HepG2 (cell line): ENCODE data around the gene SAMD4A. TPM values are rescaled to one million over a fixed set of nuclear protein-coding genes. Genes with fewer than 3 reads are reported as not detected.
A peak's percentile ranks its signal among the peaks of the same experiment; 100 is the strongest.

ENCODE experiments used
- AKAP8 ChIP-seq: sonication (generic); formaldehyde crosslinking; IDR thresholded peaks from 2 replicates; pipeline ENCODE4 v1.5.1; 2020; ENCODE audit warnings: mild to moderate bottlenecking, missing genetic modification reagents
- CAMTA2 ChIP-seq: sonication (generic); formaldehyde crosslinking; IDR thresholded peaks from 2 replicates; pipeline ENCODE4 v1.4.0; 2020; ENCODE audit warnings: mild to moderate bottlenecking, missing genetic modification reagents, borderline replicate concordance
- DPF2 ChIP-seq: sonication (generic); formaldehyde crosslinking; IDR thresholded peaks from 2 replicates; pipeline ENCODE4 v1.4.0; 2020; ENCODE audit warnings: mild to moderate bottlenecking, low read depth, missing genetic modification reagents, borderline replicate concordance
- HNF1A ChIP-seq, 2 experiments: sonication (generic) in 1 of 2; formaldehyde crosslinking in 1 of 2; IDR thresholded peaks; 2 replicates each; pipeline versions ENCODE4 v1.4.0 to v1.6.1; 2016 to 2020; ENCODE audit warnings: borderline replicate concordance in 1 of 2, low read depth in 1 of 2, mild to moderate bottlenecking in 1 of 2, missing genetic modification reagents in 1 of 2
- HNRNPL ChIP-seq: fragments of 200-400 bp; formaldehyde crosslinking; IDR thresholded peaks from 2 replicates; pipeline ENCODE4 v1.6.1; 2017; ENCODE audit warnings: mild to moderate bottlenecking, low read depth, low read length
- HOXA7 ChIP-seq: sonication (generic); formaldehyde crosslinking; IDR thresholded peaks from 2 replicates; pipeline ENCODE4 v1.8.1; 2022; ENCODE audit warnings: mild to moderate bottlenecking, missing genetic modification reagents, moderate library complexity
- IKZF1 ChIP-seq: fragments of 450-650 bp; IDR thresholded peaks from 2 replicates; pipeline ENCODE4 v1.7.1; 2016
- LBX2 ChIP-seq: sonication (generic); formaldehyde crosslinking; IDR thresholded peaks from 2 replicates; pipeline ENCODE4 v1.5.0; 2020; ENCODE audit warnings: missing genetic modification reagents, mild to moderate bottlenecking, borderline replicate concordance
- LCORL ChIP-seq, 2 experiments: fragments of 450-650 bp in 1 of 2; sonication (generic) in 1 of 2; formaldehyde crosslinking in 1 of 2; IDR thresholded peaks; 2 replicates each; pipeline versions ENCODE4 v1.5.0 to v1.6.1; 2017 to 2020; ENCODE audit warnings: antibody characterized with exemption in 1 of 2, missing genetic modification reagents in 1 of 2
- MAFF ChIP-seq: IDR thresholded peaks from 2 replicates; pipeline ENCODE4 v1.6.1; 2011; ENCODE audit warnings: low read depth, low read length, improper control_type of control experiment
- MAFK ChIP-seq, 2 experiments: IDR thresholded peaks in 1 of 2; conservative IDR thresholded peaks in 1 of 2; 2 replicates each; pipeline ENCODE4 v1.6.1; 2011; ENCODE audit warnings: improper control_type of control experiment in 2 of 2, low read length in 2 of 2
- NFE2L2 ChIP-seq: fragments of 150-350 bp; IDR thresholded peaks from 2 replicates; pipeline ENCODE4 v1.6.1; 2014; ENCODE audit warnings: low read length
- RARG ChIP-seq: sonication (generic); formaldehyde crosslinking; IDR thresholded peaks from 2 replicates; pipeline ENCODE4 v1.4.0; 2020; ENCODE audit warnings: low read depth, mild to moderate bottlenecking, missing genetic modification reagents
- RBM22 ChIP-seq: fragments of 200-400 bp; formaldehyde crosslinking; optimal IDR thresholded peaks from 2 replicates; pipeline ENCODE3; 2017; ENCODE audit warnings: mild to moderate bottlenecking, low read length, moderate library complexity
- RFX3 ChIP-seq: IDR thresholded peaks from 2 replicates; pipeline ENCODE4 v1.6.1; 2016; ENCODE audit warnings: missing biosample characterization, missing genetic modification reagents
- TBX3 ChIP-seq: fragments of 450-650 bp; IDR thresholded peaks from 2 replicates; pipeline ENCODE4 v1.6.1; 2017; ENCODE audit warnings: antibody characterized with exemption, mild to moderate bottlenecking, inconsistent platforms, borderline replicate concordance
- ZNF136 ChIP-seq: sonication (generic); formaldehyde crosslinking; IDR thresholded peaks from 2 replicates; pipeline ENCODE4 v1.8.1; 2022; ENCODE audit warnings: low read depth, mild to moderate bottlenecking, moderate library complexity, missing genetic modification reagents
- ZNF326 ChIP-seq: sonication (generic); formaldehyde crosslinking; IDR thresholded peaks from 2 replicates; pipeline ENCODE4 v1.4.0; 2020; ENCODE audit warnings: missing genetic modification reagents, borderline replicate concordance
- ZNF333 ChIP-seq: sonication (generic); formaldehyde crosslinking; IDR thresholded peaks from 2 replicates; pipeline ENCODE4 v1.4.0; 2020; ENCODE audit warnings: mild to moderate bottlenecking, missing genetic modification reagents, borderline replicate concordance
- ZNF558 ChIP-seq: sonication (generic); formaldehyde crosslinking; IDR thresholded peaks from 2 replicates; pipeline ENCODE4 v1.9.0; 2022; ENCODE audit warnings: mild to moderate bottlenecking, missing genetic modification reagents, borderline replicate concordance
- ZNF574 ChIP-seq: sonication (generic); formaldehyde crosslinking; IDR thresholded peaks from 2 replicates; pipeline ENCODE4 v1.4.0; 2020; ENCODE audit warnings: missing genetic modification reagents
- ZNF839 ChIP-seq: sonication (generic); formaldehyde crosslinking; IDR thresholded peaks from 2 replicates; pipeline ENCODE4 v1.4.0; 2020; ENCODE audit warnings: missing genetic modification reagents, mild to moderate bottlenecking, borderline replicate concordance
- polyA plus RNA-seq, 8 experiments: library from polyadenylated mRNA; depleted of rRNA in 3 of 8; stranded (reverse) in 7 of 8; unstranded in 1 of 8; fragments of >200 nt; fragmentation: Illumina TruSeq in 4 of 8; extraction: Trizol in 4 of 8; gene quantifications; 2 replicates each; pipeline versions ENCODE4 v1.2.1 to v1.2.3, GENCODE V29; 2011 to 2016; ENCODE audit warnings: low read depth in 4 of 8, missing spikeins in 1 of 8, mixed read lengths in 1 of 8; ENCODE audit not compliant: insufficient read depth in 1 of 8
- total RNA-seq, 5 experiments: library from RNA; depleted of rRNA; stranded (reverse); fragments of >200 nt; fragmentation: Illumina TruSeq; extraction: Trizol; gene quantifications; 2 replicates each; pipeline ENCODE4 v1.2.3, GENCODE V29; 2016; ENCODE audit warnings: low read depth in 1 of 5

Gene SAMD4A
- total and polyA plus RNA-seq, 2 of the 13 experiments (the other 11 are each of a cell fraction or from before 2014, with no cell fraction given) = 11.8 to 13.0 TPM

- TF ChIP-seq ZNF558 (CRISPR knock-in tag) = no peak
- no peak for TF ChIP-seq TBX3
- no peak for TF ChIP-seq ZNF333 (CRISPR knock-in tag)
- TF ChIP-seq ZNF839 = no peak
- TF ChIP-seq NFE2L2 = no peak
- no peak for TF ChIP-seq ZNF326 (CRISPR knock-in tag)
- TF ChIP-seq MAFK (conservative IDR thresholded peaks at IDR 0.05 in 1 of 2, IDR thresholded peaks at IDR 0.05 in 1 of 2; ENCODE audit: low read length in 2 of 2) = peak; percentile 93 to 96
- no peak for TF ChIP-seq RARG (CRISPR knock-in tag)
- TF ChIP-seq DPF2 (CRISPR knock-in tag) = no peak
- no peak for TF ChIP-seq ZNF574
- no peak for TF ChIP-seq RFX3
- TF ChIP-seq LBX2 (CRISPR knock-in tag) = no peak
- no peak for TF ChIP-seq CAMTA2 (CRISPR knock-in tag)
- no peak for TF ChIP-seq IKZF1
- TF ChIP-seq AKAP8 (CRISPR knock-in tag) = no peak
- no peak for TF ChIP-seq RBM22
- TF ChIP-seq LCORL (IDR thresholded peaks at IDR 0.05) = no peak
- 0 out of 2 replicates have a peak, but pooled peaks have one; percentile 26 for TF ChIP-seq LCORL (CRISPR knock-in tag; IDR thresholded peaks at IDR 0.05)
- no peak for TF ChIP-seq ZNF136 (CRISPR knock-in tag)
- no peak for TF ChIP-seq HOXA7 (CRISPR knock-in tag)
- no peak for TF ChIP-seq HNRNPL
- 0 out of 2 replicates have a peak, but pooled peaks have one; percentile 18 for TF ChIP-seq HNF1A (IDR thresholded peaks at IDR 0.05; ENCODE audit: low read depth)
- TF ChIP-seq HNF1A (CRISPR knock-in tag; IDR thresholded peaks at IDR 0.05; ENCODE audit: borderline replicate concordance) = no peak
- peak; percentile 89 for TF ChIP-seq MAFF
Measured at GRCh38 chr14:54691525-54692283, 124.8 kb downstream of the SAMD4A start (continued).
